Measurements from ENCODE around the gene ZNF101. TPM values are rescaled to one million over a fixed set of nuclear protein-coding genes. Genes with fewer than 3 reads are reported as not detected.

Gene ZNF101
- total RNA-seq, 2 experiments from 2014 or later, result 96.3 to 97.2 TPM

DNA sequence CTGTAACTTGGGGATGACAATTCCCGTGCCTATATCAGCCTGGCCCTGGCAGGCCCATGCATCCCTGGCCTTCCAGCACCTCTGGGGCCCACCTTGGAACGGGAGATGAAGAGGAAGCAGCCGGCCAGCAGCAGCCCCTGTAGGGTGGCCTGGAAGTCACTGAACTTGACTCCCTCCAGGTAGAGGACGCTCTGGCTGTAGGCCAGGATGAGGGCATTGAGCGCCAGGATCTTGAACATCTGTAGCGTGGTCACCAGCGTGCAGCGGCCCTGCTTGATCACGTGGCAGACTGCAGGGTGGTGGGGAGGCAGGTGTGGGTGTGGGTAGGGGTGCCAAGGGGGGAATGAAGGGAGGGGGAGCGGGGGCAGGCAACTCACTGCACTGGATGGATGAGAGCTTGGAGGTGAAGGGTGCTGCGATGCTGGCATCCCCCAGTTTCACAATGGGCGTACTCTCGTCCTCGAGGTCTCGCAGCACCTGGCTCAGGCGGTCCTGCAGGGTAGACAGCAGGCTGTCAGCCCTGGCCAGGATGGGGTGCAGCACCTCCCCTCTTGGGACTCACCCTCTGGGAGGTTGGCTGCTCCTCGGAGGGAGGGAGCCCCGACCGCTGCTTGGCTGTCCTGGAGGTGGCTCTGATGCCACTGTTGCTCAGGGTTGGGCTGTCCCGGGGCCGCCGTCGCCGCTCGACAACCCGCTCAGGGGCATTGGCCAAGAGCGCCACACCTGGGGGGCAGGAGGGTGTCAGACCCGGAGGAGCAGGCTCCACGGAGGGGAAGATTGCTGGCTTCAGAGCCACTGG, 21.4 kb upstream of the ZNF101 start:
- no peaks in the 10 kb centered on the region for H3K27me3 Mint-ChIP-seq
- no peak overlapping the region for H3K4me3 Mint-ChIP-seq
- no peak overlapping the region for H3K27ac Mint-ChIP-seq
- DNase-seq, result no peak
- ChIA-PET POLR2A (no interaction called here), CTCF (no interaction called here)
- H3K4me1 Mint-ChIP-seq, result peaks cover 9% of the 10 kb centered on the region
- peaks cover 50% of the 10 kb centered on the region for H3K36me3 Mint-ChIP-seq (ENCODE audit: low read depth)
- H3K9me3 Mint-ChIP-seq, result no peaks in the 10 kb centered on the region

DNA sequence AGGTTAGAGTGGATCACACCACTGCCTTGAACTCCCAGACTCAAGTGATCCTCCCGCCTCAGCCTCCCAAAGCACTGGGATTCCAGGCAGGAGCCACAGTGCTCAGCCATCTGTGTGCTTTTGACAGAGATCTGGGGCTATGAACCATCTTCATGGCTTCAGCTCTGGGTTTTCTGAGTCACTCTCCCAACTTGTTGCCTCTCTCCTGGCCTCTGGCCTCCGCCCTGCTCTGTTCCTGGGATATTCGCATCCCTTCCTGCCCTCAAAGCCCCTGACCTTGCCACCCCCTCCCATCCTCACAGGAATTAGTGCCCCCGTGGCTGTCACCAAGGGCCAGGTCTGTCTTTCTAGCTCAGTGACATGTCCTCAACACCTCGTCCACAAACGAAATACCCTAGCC, 19.5 kb upstream of the ZNF101 start:
- no peak for DNase-seq
- no peak overlapping the region for H3K27ac Mint-ChIP-seq
- no peaks in the 10 kb centered on the region for H3K9me3 Mint-ChIP-seq
- POLR2A ChIA-PET, result no interaction called here
- H3K36me3 Mint-ChIP-seq (ENCODE audit: low read depth), result peaks cover 58% of the 10 kb centered on the region
- CTCF ChIA-PET, result interaction anchor here (1.6 to 2.5 kb wide), 2 partner anchors 9 to 11 kb away, joined by 4 to 5 read pairs; no protein-coding TSS in a partner anchor
- peaks cover 2% of the 10 kb centered on the region for H3K4me1 Mint-ChIP-seq
- H3K4me3 Mint-ChIP-seq, result no peak overlapping the region
- no peaks in the 10 kb centered on the region for H3K27me3 Mint-ChIP-seq

DNA sequence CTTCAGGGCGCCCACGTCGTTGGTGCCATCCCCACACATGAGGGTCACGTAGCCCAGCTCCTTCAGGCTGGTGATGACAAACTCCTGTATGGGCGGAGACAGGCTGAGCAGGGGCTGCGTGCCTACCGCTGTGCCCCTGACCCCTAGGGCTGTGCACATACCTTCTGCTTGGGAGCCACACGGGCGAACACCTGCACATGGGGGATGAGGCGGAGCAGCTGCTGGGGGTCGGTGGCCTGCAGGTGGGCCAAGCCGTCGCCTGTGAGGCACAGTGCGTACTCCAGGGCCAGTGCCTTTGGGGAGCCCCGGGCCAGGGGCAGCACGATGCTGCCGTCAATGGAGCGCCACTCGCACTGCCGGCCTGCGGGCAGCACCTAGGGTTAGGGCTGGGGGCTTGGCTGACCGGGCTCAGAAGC, 19.1 kb upstream of the ZNF101 start:
- Mint-ChIP-seq H3K9me3 (no peaks in the 10 kb centered on the region), H3K36me3 (ENCODE audit: low read depth) (peaks cover 59% of the 10 kb centered on the region), H3K27ac (no peak overlapping the region), H3K4me1 (peaks cover 1% of the 10 kb centered on the region), H3K27me3 (no peaks in the 10 kb centered on the region), H3K4me3 (no peak overlapping the region)
- POLR2A ChIA-PET, result no interaction called here
- DNase-seq, result no peak
- CTCF ChIA-PET, result interaction anchor here (1.6 to 2.5 kb wide), 2 partner anchors 8 to 11 kb away, joined by 4 to 5 read pairs; no protein-coding TSS in a partner anchor

DNA sequence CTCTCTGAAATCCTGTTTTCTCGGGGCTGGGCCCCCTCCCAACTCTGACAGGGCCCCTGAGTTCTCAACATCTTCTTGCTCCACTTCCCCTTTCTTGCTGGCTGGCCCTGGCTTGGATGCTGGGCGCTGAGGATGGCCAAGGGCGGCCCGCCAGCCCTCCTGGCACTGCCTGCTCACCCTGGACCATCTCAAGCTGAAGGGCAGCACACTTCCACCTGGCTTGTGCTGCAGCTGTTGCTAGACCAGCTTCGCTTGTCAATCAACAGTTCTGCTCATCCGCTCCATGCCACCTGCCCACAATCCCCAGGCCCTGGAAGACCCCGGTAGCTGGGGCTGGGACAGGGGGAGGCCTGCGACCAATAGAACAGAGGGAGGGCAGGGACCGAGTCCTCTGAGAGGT, 18.3 kb upstream of the ZNF101 start:
- ChIA-PET POLR2A (interaction anchor here (0.5 kb wide), 1 partner anchor 317 kb away, joined by 4 read pairs; no protein-coding TSS in a partner anchor), CTCF (interaction anchor here (0.5 to 2.5 kb wide), 3 partner anchors 10 to 320 kb away, joined by 3 to 6 read pairs (median 5); no protein-coding TSS in a partner anchor)
- no peaks in the 10 kb centered on the region for H3K9me3 Mint-ChIP-seq
- no peak overlapping the region for H3K4me3 Mint-ChIP-seq
- H3K27ac Mint-ChIP-seq, result peak overlapping the region; percentile 50
- peaks cover 58% of the 10 kb centered on the region for H3K36me3 Mint-ChIP-seq (ENCODE audit: low read depth)
- H3K27me3 Mint-ChIP-seq, result no peaks in the 10 kb centered on the region
- DNase-seq, result no peak
- no peaks in the 10 kb centered on the region for H3K4me1 Mint-ChIP-seq

DNA sequence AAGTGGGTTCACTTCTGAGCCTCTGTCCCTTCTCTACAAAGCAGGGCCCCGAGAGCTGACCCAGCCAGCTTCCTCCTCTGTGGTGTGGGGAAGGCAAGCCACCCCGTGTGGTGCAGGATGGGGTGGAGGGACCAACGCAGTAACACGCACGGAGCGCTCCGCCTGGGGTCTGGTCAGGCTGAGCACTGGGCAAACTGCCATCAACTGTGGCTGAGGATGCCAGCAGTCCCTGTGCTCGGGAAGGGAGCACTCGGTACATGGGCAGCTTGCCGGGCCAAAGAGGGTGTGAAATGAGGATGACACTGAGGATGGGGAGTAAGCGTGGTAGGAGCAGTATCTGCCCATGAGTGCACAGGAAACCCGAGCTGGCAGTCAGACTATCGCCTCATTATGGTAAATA, 17.6 kb upstream of the ZNF101 start:
- H3K27ac Mint-ChIP-seq, result no peak overlapping the region
- no peaks in the 10 kb centered on the region for H3K4me1 Mint-ChIP-seq
- no peak for DNase-seq
- no peak overlapping the region for H3K4me3 Mint-ChIP-seq
- ChIA-PET POLR2A (interaction anchor here (0.5 kb wide), 1 partner anchor 317 kb away, joined by 4 read pairs; no protein-coding TSS in a partner anchor), CTCF (interaction anchor here (0.7 to 2.5 kb wide), 4 partner anchors 9 to 559 kb away, joined by 3 to 6 read pairs (median 4); no protein-coding TSS in a partner anchor)
- H3K27me3 Mint-ChIP-seq, result no peaks in the 10 kb centered on the region
- peaks cover 54% of the 10 kb centered on the region for H3K36me3 Mint-ChIP-seq (ENCODE audit: low read depth)
- H3K9me3 Mint-ChIP-seq, result no peaks in the 10 kb centered on the region

DNA sequence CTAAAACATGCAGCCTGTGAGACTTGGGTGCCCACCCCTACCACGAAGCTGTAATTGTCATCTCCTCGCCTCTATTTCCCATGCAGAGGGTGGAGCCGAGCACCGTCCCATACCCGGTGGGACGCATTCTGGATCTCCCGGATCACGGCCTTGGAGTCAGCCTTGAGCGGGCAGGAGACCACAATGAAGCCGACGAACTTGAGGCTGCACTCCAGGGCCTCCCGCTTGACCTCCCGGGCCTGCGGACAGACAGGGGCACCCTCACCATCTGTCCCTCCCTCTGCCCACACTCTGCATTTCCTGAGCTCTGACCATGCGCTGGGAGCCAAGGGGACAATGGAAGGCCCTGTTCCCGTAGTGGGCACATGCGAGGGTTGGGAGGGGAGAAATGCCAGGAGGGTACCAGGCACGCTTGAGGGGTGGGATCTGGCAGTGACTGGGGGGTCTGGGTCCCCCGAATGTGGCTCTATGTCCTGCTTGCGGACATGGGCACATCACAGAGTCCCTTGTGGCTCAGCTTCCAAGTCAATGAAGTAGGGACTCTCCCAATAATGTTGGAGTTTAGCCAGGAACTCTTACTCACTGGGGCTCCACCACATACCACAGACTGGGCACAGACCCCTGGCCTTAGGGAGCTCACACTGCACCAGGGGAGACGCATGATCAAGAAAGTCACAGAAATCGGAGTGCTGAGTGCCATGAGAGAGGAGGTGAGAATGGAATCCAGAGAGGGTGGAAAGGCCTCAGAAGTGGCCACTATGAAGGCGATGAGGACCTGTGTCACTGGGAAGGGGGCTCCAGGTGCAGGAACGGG, 15.9 kb upstream of the ZNF101 start:
- Mint-ChIP-seq H3K4me1 (no peaks in the 10 kb centered on the region), H3K27me3 (no peaks in the 10 kb centered on the region), H3K36me3 (ENCODE audit: low read depth) (peaks cover 61% of the 10 kb centered on the region), H3K4me3 (no peak overlapping the region), H3K27ac (no peak overlapping the region), H3K9me3 (no peaks in the 10 kb centered on the region)
- ChIA-PET CTCF (interaction anchor here (0.6 to 1.5 kb wide), 3 partner anchors 9 to 469 kb away, joined by 3 to 4 read pairs (median 3); partner anchors contain the start of gene GMIP), POLR2A (no interaction called here)
- DNase-seq, result no peak

DNA sequence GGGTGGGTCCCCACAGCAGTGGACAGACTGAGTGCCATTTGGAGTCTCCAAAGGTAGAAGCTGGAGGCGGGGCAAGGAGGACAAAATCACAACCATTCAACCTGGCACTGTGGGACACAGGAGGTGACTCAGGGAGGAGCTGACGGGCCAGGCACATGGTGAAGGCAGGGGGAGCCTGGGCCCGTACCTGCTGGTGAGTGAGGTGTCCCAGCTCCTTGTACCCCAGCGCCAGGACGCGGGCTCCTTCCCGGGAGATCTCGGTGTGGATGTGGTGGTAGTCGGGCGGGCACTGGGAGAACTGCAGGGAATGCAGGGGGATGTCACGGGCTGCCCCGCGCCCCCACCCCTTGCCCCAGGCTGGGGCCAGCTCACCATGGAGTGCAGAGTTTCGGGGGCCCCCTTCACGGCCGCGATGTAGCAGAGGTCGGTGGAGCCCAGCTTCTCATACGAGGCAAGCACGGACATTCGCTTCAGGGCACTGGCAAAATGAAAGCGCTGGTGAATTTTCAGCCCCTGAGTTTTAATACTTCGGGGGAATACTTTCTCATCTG, 15.0 kb upstream of the ZNF101 start:
- Mint-ChIP-seq H3K36me3 (ENCODE audit: low read depth) (peaks cover 67% of the 10 kb centered on the region), H3K27me3 (no peaks in the 10 kb centered on the region), H3K4me3 (no peak overlapping the region), H3K9me3 (no peaks in the 10 kb centered on the region), H3K27ac (no peak overlapping the region), H3K4me1 (no peaks in the 10 kb centered on the region)
- ChIA-PET POLR2A (no interaction called here), CTCF (interaction anchor here (0.8 to 2.1 kb wide), 6 partner anchors 9 to 121 kb away, joined by 3 to 6 read pairs (median 3); partner anchors contain the start of gene GMIP)
- DNase-seq, result no peak

DNA sequence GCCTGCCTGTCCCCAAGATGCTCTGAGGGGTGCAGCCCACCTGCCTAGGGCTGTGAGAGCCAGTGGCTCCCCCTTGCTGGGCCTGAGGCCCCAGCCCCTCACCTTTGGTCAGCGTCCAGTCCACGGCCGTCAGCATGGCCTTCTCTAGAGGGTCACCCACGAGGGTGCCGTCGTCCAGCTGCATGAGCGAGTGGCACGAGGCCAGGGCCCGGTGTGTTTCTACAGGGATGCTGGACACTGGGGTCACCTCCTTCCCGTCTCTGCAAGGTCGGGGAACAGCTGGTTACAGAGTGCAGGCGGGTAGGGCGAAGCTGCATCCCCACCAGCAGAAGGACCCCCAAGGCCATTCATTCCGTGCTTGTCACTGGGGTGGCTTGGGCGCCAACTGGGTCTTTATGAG, 14.2 kb upstream of the ZNF101 start:
- Mint-ChIP-seq H3K36me3 (ENCODE audit: low read depth) (peaks cover 66% of the 10 kb centered on the region), H3K4me3 (no peak overlapping the region), H3K27me3 (no peaks in the 10 kb centered on the region), H3K9me3 (no peaks in the 10 kb centered on the region), H3K27ac (no peak overlapping the region), H3K4me1 (no peaks in the 10 kb centered on the region)
- no peak for DNase-seq
- CTCF ChIA-PET, result interaction anchor here (0.6 to 2.1 kb wide), 5 partner anchors 8 to 122 kb away, joined by 3 to 6 read pairs (median 4); partner anchors contain the start of gene GMIP
- POLR2A ChIA-PET, result no interaction called here

DNA sequence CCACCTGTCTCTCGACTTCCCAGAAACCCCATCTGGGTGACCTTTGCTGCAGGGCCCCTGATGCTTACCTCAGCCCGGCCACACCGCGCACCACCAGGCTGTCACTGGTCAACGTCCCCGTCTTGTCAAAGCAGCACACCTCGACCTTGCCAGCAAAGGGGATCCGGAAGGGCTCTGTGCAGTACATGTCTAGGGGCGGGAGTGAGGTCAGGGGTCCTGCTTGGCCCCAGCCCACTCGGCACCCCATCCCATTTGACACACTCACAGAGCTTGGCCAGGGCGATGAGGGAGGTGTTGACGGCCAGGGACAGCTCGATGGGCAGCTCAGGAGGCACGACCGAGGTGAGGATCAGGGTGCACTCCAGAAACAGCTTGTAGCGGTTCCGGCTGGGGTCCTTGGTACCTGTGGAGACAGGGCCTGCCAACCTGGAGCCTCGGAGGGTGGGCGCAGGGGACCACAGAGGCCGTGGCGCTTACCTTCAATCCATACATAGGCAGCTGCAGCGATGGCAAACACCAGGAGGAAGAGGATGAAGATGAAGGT, 13.5 kb upstream of the ZNF101 start:
- Mint-ChIP-seq H3K9me3 (no peaks in the 10 kb centered on the region), H3K27ac (peak overlapping the region; percentile 13)

DNA sequence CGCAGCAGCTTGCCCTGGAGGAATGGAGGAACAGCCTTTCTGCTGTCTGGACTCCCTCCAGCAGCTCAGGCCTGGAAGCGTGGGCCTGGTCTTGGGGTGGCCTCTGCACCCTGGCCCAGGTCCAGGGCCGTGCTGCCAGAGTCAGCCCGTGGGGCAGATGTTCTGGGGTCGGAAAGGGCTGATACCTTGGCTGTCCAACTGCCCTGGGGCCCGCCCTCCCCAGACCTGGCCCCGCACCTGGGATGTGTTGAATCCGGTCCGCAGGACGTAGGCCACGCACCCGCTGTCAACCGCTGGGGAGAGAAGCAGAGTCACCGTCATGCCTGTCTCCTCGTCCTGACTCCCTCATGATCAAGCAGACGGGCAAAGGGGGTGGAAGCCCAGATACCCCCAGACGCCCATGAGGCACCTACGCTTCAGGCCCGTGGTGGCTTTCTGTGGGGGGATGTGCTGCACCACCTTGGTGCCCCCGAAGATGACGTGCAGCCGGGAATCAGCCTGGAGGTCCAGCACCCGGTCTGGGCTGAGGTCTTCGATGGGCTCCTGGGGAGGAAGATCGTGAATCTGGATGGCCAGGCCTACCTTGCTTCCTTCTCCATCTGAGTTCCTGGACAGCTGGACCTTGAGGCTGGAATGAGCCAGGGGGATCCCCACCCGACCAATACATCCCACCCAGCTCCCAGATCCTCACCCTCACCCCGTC, 12.8 kb upstream of the ZNF101 start:
- no peaks in the 10 kb centered on the region for H3K4me1 Mint-ChIP-seq
- H3K4me3 Mint-ChIP-seq, result no peak overlapping the region
- peak overlapping the region; percentile 13 for H3K27ac Mint-ChIP-seq
- ChIA-PET POLR2A (no interaction called here), CTCF (interaction anchor here (2.1 kb wide), 1 partner anchor 12 kb away, joined by 6 read pairs; the partner anchor contains the start of gene GMIP)
- H3K27me3 Mint-ChIP-seq, result no peaks in the 10 kb centered on the region
- DNase-seq, result no peak
- H3K9me3 Mint-ChIP-seq, result no peaks in the 10 kb centered on the region
- peaks cover 57% of the 10 kb centered on the region for H3K36me3 Mint-ChIP-seq (ENCODE audit: low read depth)

More for the DNA sequence above, 13.5 kb upstream of the ZNF101 start:
- no peaks in the 10 kb centered on the region for H3K4me1 Mint-ChIP-seq
- H3K27me3 Mint-ChIP-seq, result no peaks in the 10 kb centered on the region
- POLR2A ChIA-PET, result no interaction called here
- no peak overlapping the region for H3K4me3 Mint-ChIP-seq
- no peak for DNase-seq
- CTCF ChIA-PET, result interaction anchor here (0.6 to 2.1 kb wide), 6 partner anchors 7 to 122 kb away, joined by 3 to 6 read pairs (median 4); partner anchors contain the start of gene GMIP
- H3K36me3 Mint-ChIP-seq (ENCODE audit: low read depth), result peaks cover 64% of the 10 kb centered on the region

DNA sequence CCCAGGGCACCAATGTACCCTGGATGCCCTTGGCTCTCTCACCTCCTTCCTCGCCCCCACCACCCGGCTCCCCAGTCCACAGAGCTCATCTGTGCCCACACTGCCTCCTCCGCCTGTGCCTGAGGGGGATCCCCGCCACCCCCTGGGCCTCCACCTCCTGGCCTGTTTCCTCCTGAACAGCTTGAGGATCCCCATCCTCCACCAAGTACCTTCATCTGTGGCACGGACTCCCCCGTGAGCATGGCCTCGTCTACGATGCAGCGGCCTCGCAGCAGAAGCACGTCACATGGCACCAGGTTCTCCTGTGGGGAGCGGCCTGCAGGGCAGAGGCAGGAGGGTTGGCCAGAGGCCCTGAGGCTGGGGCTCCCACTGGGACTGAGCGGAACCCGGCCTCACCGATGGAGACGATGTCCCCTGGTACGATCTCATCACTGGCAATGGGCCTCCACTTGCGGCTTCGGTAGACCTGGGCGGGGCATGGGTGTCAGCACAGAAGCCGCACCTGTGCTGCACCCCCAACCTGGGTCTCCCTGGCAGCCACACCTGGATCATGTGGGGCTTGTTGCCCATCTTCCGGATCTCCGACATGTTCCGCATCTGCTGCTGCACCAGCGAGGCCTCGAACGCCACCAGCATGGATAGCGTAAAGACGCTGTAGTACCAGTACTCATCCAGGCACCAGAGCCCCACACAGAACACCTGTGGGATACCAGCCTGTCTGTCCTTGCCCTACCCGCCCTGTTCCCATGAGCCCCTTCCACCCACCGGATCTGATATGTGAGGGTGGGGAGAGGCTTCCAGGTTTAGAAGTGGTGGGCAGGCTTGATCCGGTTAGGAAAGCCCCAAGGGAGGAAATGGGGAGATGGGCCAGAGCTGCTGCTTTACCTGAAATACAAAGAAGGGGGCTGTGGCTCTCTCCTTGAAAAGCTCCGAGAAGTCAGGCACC, 11.9 kb upstream of the ZNF101 start:
- DNase-seq, result no peak
- Mint-ChIP-seq H3K9me3 (no peaks in the 10 kb centered on the region), H3K27ac (no peak overlapping the region), H3K27me3 (no peaks in the 10 kb centered on the region), H3K4me1 (peaks cover 9% of the 10 kb centered on the region), H3K4me3 (no peak overlapping the region), H3K36me3 (ENCODE audit: low read depth) (peaks cover 58% of the 10 kb centered on the region)
- ChIA-PET CTCF (interaction anchor here (0.5 to 1.3 kb wide), 2 partner anchors 8 to 499 kb away, joined by 3 to 4 read pairs; no protein-coding TSS in a partner anchor), POLR2A (no interaction called here)
